Motor neuron (in vitro differentiated cells): ENCODE measurements around the gene GATA2. TPM values are rescaled to one million over a fixed set of nuclear protein-coding genes. Genes with fewer than 3 reads are reported as not detected.

Experiments
- ATAC-seq, 8 experiments: fragments of 200-7000 bp; cut with Tn5 transposase; replicated peaks in 6 of 8; 2 replicates each; pipeline ENCODE4 v1.8.0; 2021; ENCODE audit warnings: mild to moderate bottlenecking in 8 of 8, moderate library complexity in 8 of 8
- H3K27ac ChIP-seq, 2 donors: fragments of 250-450 bp; sonication (Bioruptor Pico); 2 replicates each; pipeline ENCODE4 v1.9.0; 2021; ENCODE audit warnings: antibody characterized with exemption in 2 of 2, mild to moderate bottlenecking in 2 of 2, moderate library complexity in 1 of 2
- H3K4me1 ChIP-seq, 2 donors: fragments of 250-450 bp; sonication (Bioruptor Pico); replicated peaks in 1 of 2; 2 replicates each; pipeline ENCODE4 v1.6.1; 2021; ENCODE audit warnings: antibody characterized with exemption in 2 of 2, mild to moderate bottlenecking in 2 of 2, moderate library complexity in 1 of 2
- H3K4me3 ChIP-seq, 5 donors: fragments of 250-450 bp; sonication (Bioruptor Pico); 2 replicates each; pipeline ENCODE4 v1.9.0; 2021; ENCODE audit warnings: antibody characterized with exemption in 5 of 5, mild to moderate bottlenecking in 5 of 5, moderate library complexity in 4 of 5
- WGBS, 10 experiments: fragments of 450-650 bp; shearing (Covaris generic); methylation state at CpG; one replicate each; pipeline ENCODE4 v1.0.0; 2022; 5-methylcytosine and 5-hydroxymethylcytosine counted together
- in situ Hi-C, 9 experiments: fragments of 400-800 bp; cut with MboI; loops; one replicate each; pipeline ENCODE4 v1.15.0; 2021; ENCODE audit warnings: low sequenced_read_pairs in 9 of 9, low pct_unique_long_range_greater_than_20kb in 2 of 9; ENCODE audit not compliant: unreplicated experiment in 9 of 9
- total RNA-seq, 8 experiments: library from RNA; unstranded; fragments of 300-600 nt; gene quantifications; 2 replicates each; pipeline versions ENCODE4 v1.2.3 to v1.2.4, GENCODE V29; 2022

Gene GATA2
- 10 to 100 TPM in 1 of 8 experiments, 1 to 10 TPM in 5, under 1 TPM in 2; 0.27 to 14.8 (median 1.6) TPM for total RNA-seq

- no peak within 1 kb of the TSS for H3K27ac ChIP-seq
- H3K4me3 ChIP-seq = no peak within 1 kb of the TSS
- ATAC-seq = peak in 5 of 8 experiments; percentile 1 to 11 (median 4)
- in situ Hi-C loops = loop anchor here in 1 of 9 experiments (25.0 kb wide), 1 partner anchor 406 kb away; no protein-coding TSS in a partner anchor
- H3K4me1 ChIP-seq = peaks cover 17 to 29% of the 10 kb centered on the region in 2 donors
- WGBS, 10 experiments = 5% methylated on average over 4 of the region's 78 CpGs; no CpG with 5 or more reads in 9 of the 10 experiments
These were observed at the start of gene GATA2 for GRCh38 chr3:128492671-128493569. Gene GATA2, minus strand, starts transcription at chr3:128493201. Its CDS starts 6,170 bp downstream, at chr3:128487031.

- ATAC-seq = no peak
- WGBS, 10 experiments = 60 to 67% methylated on average over 1 of the region's 2 CpGs; no CpG with 5 or more reads in 8 of the 10 experiments
- in situ Hi-C loops = no loop called here
- Histone ChIP-seq H3K4me1 (no peaks in the 10 kb centered on the region), H3K27ac (no peak overlapping the region), H3K4me3 (no peak overlapping the region)
These were observed 48.2 kb upstream of the GATA2 start for GRCh38 chr3:128541246-128541645.

GRCh38 chr3:128539376-128539775 is 46.4 kb upstream of the GATA2 start:
- no peak for ATAC-seq
- 50 to 100% (median 79%) methylated on average over 1 to 3 of the region's 3 CpGs for WGBS, 10 experiments
- in situ Hi-C loops = no loop called here
- H3K27ac ChIP-seq = no peak overlapping the region
- no peak overlapping the region for H3K4me3 ChIP-seq
- no peaks in the 10 kb centered on the region for H3K4me1 ChIP-seq

- ATAC-seq = peak in 3 of 8 experiments; percentile 31 to 54 (median 43)
- Histone ChIP-seq H3K27ac (no peak overlapping the region), H3K4me1 (no peaks in the 10 kb centered on the region), H3K4me3 (no peak overlapping the region)
- WGBS, 10 experiments = 29 to 73% (median 59%) methylated on average over 1 to 3 of the region's 4 CpGs; no CpG with 5 or more reads in 4 of the 10 experiments
- in situ Hi-C loops = no loop called here
These were observed 44.2 kb upstream of the GATA2 start for GRCh38 chr3:128537091-128537703.

GRCh38 chr3:128532012-128532983 is 39.3 kb upstream of the GATA2 start:
- in situ Hi-C loops = no loop called here
- no peak for ATAC-seq
- no peaks in the 10 kb centered on the region for H3K4me1 ChIP-seq
- no peak overlapping the region for H3K4me3 ChIP-seq
- no peak overlapping the region for H3K27ac ChIP-seq
- 23 to 83% (median 60%) methylated on average over 1 to 8 of the region's 9 CpGs; no CpG with 5 or more reads in 1 of the 10 experiments for WGBS, 10 experiments

- ATAC-seq = peak in 3 of 8 experiments; percentile 22 to 88 (median 79)
- in situ Hi-C loops = no loop called here
- no peak overlapping the region for H3K4me3 ChIP-seq
- H3K27ac ChIP-seq = no peak overlapping the region
- no peaks in the 10 kb centered on the region for H3K4me1 ChIP-seq
- 58 to 90% (median 63%) methylated on average over 2 to 6 of the region's 10 CpGs for WGBS, 10 experiments
These were observed 31.6 kb upstream of the GATA2 start for GRCh38 chr3:128524374-128525299.

- H3K4me3 ChIP-seq = no peak overlapping the region
- H3K4me1 ChIP-seq = no peaks in the 10 kb centered on the region
- 70 to 100% (median 91%) methylated on average over 1 to 7 of the region's 16 CpGs; no CpG with 5 or more reads in 3 of the 10 experiments for WGBS, 10 experiments
- no peak overlapping the region for H3K27ac ChIP-seq
- ATAC-seq = no peak
- in situ Hi-C loops = no loop called here
These were observed 30.6 kb upstream of the GATA2 start for GRCh38 chr3:128523591-128523990.

- no peak overlapping the region for H3K27ac ChIP-seq
These were observed 28.7 kb upstream of the GATA2 start for GRCh38 chr3:128521715-128522114.

GRCh38 chr3:128518587-128519490 is 25.8 kb upstream of the GATA2 start:
- in situ Hi-C loops = no loop called here
- Histone ChIP-seq H3K27ac (no peak overlapping the region), H3K4me3 (no peak overlapping the region), H3K4me1 (no peaks in the 10 kb centered on the region)
- WGBS, 10 experiments = 47 to 94% (median 77%) methylated on average over 1 to 5 of the region's 12 CpGs; no CpG with 5 or more reads in 2 of the 10 experiments
- ATAC-seq = no peak

More at GRCh38 chr3:128521715-128522114, 28.7 kb upstream of the GATA2 start:
- no peak for ATAC-seq
- Histone ChIP-seq H3K4me3 (no peak overlapping the region), H3K4me1 (no peaks in the 10 kb centered on the region)
- 57 to 100% (median 71%) methylated on average over 1 of the region's 1 CpG; no CpG with 5 or more reads in 7 of the 10 experiments for WGBS, 10 experiments
- in situ Hi-C loops = no loop called here

- no peak for ATAC-seq
- Histone ChIP-seq H3K27ac (no peak overlapping the region), H3K4me1 (no peaks in the 10 kb centered on the region), H3K4me3 (no peak overlapping the region)
- in situ Hi-C loops = no loop called here
- WGBS, 10 experiments = 38 to 71% (median 60%) methylated on average over 1 to 3 of the region's 4 CpGs; no CpG with 5 or more reads in 7 of the 10 experiments
These were observed 24.6 kb upstream of the GATA2 start for GRCh38 chr3:128517648-128518047.

- in situ Hi-C loops = no loop called here
These were observed 23.0 kb upstream of the GATA2 start for GRCh38 chr3:128515967-128516366.

More at GRCh38 chr3:128515967-128516366, 23.0 kb upstream of the GATA2 start:
- 50 to 100% (median 67%) methylated on average over 1 of the region's 1 CpG; no CpG with 5 or more reads in 2 of the 10 experiments for WGBS, 10 experiments
- peak in 2 of 8 experiments; percentile 31 to 80 for ATAC-seq
- H3K4me1 ChIP-seq = no peaks in the 10 kb centered on the region
- no peak overlapping the region for H3K27ac ChIP-seq
- H3K4me3 ChIP-seq = no peak overlapping the region
